GM21367 (cell line): ENCODE measurements around the gene OTP.

Experiments used
- ATAC-seq: cut with Tn5 transposase; IDR thresholded peaks from one replicate; pipeline ENCODE4 v1.9.1; 2021; ENCODE audit not compliant: unreplicated experiment

OTP gene

GRCh38 chr5:77640589-77641396 lies 2.3 kb upstream of the OTP start:
- ATAC-seq, result no peak

GRCh38 chr5:77638763-77639671 lies 504 bp upstream of the OTP start:
- ATAC-seq, result no peak

GRCh38 chr5:77637170-77637997 lies 1.1 kb downstream of the OTP start:
- ATAC-seq, result no peak

- ATAC-seq, result no peak
Measured at GRCh38 chr5:77636641-77637169, 1.8 kb downstream of the OTP start.

- ATAC-seq, result no peak
Measured at GRCh38 chr5:77635917-77636640, 2.4 kb downstream of the OTP start.

GRCh38 chr5:77635067-77635916 lies 3.2 kb downstream of the OTP start:
- ATAC-seq, result no peak

GRCh38 chr5:77633709-77634108 lies 4.8 kb downstream of the OTP start:
- ATAC-seq, result no peak

- no peak for ATAC-seq
Measured at GRCh38 chr5:77633207-77633675, 5.3 kb downstream of the OTP start.

GRCh38 chr5:77632526-77633206 lies 5.8 kb downstream of the OTP start:
- ATAC-seq, result no peak

GRCh38 chr5:77630114-77630680 lies 8.3 kb downstream of the OTP start:
- ATAC-seq, result peak; percentile 86

GRCh38 chr5:77629509-77630113 lies 8.9 kb downstream of the OTP start:
- ATAC-seq, result no peak

GRCh38 chr5:77628840-77629508 lies 9.5 kb downstream of the OTP start:
- no peak for ATAC-seq

- ATAC-seq, result no peak
Measured at GRCh38 chr5:77627869-77628674, 10.4 kb downstream of the OTP start.

GRCh38 chr5:77623203-77623740 lies 15.2 kb downstream of the OTP start:
- ATAC-seq, result no peak

GRCh38 chr5:77621440-77621839 lies 17.1 kb downstream of the OTP start:
- no peak for ATAC-seq

GRCh38 chr5:77620405-77620804 lies 18.1 kb downstream of the OTP start:
- no peak for ATAC-seq
